Fibroblast of lung (primary cell): ENCODE results near the gene ATP9B. TPM values are rescaled to one million over a fixed set of nuclear protein-coding genes. Genes with fewer than 3 reads are reported as not detected.

Experiments used
- DNase-seq, 2 donors: peaks; one replicate each; pipeline versions ENCODE4 v3.0.0 to v3.0.0-alpha.2; 2010; ENCODE audit warnings: low read depth in 2 of 2
- H2AFZ ChIP-seq: 2 replicates; pipeline ENCODE4 v1.5.1; 2012; ENCODE audit warnings: low read length, control low read depth, inconsistent platforms
- H3K27ac ChIP-seq: 2 replicates; pipeline ENCODE4 v1.5.1; 2011; ENCODE audit warnings: low read length, control low read depth; ENCODE audit not compliant: insufficient read depth
- H3K27me3 ChIP-seq: 2 replicates; pipeline ENCODE4 v1.5.1; 2011; ENCODE audit warnings: mild to moderate bottlenecking, low read length; ENCODE audit not compliant: control insufficient read depth, insufficient read depth
- H3K36me3 ChIP-seq: 2 replicates; pipeline ENCODE4 v1.5.1; 2011; ENCODE audit warnings: low read length; ENCODE audit not compliant: control insufficient read depth, insufficient read depth
- H3K4me1 ChIP-seq: 2 replicates; pipeline ENCODE4 v1.5.1; 2011; ENCODE audit warnings: low read length; ENCODE audit not compliant: control insufficient read depth, insufficient read depth; ENCODE audit errors: extremely low read depth
- H3K4me2 ChIP-seq: 2 replicates; pipeline ENCODE4 v1.5.1; 2011; ENCODE audit warnings: low read length, control low read depth; ENCODE audit not compliant: insufficient read depth; ENCODE audit errors: extremely low read depth
- H3K4me3 ChIP-seq, 4 experiments: fragments of 200-600 bp in 1 of 4; sonication (generic) in 1 of 4; replicated peaks in 1 of 4; 2 replicates each; pipeline ENCODE4 v1.5.1; 2011 to 2016; ENCODE audit warnings: low read length in 4 of 4, low read depth in 3 of 4, mild to moderate bottlenecking in 3 of 4, control low read depth in 2 of 4, inconsistent platforms in 1 of 4, mixed read lengths in 1 of 4; ENCODE audit not compliant: insufficient read depth in 1 of 4; ENCODE audit errors: control extremely low read depth in 1 of 4
- H3K79me2 ChIP-seq: 2 replicates; pipeline ENCODE4 v1.5.1; 2012; ENCODE audit warnings: mild to moderate bottlenecking, low read length, inconsistent platforms; ENCODE audit not compliant: control insufficient read depth, insufficient read depth
- H3K9ac ChIP-seq: 2 replicates; pipeline ENCODE4 v1.5.1; 2011; ENCODE audit warnings: mild to moderate bottlenecking, low read length, control low read depth; ENCODE audit not compliant: insufficient read depth
- H3K9me3 ChIP-seq: 2 replicates; pipeline ENCODE4 v1.5.1; 2012; ENCODE audit warnings: low read depth, low read length; ENCODE audit not compliant: control insufficient read depth, insufficient read depth
- H4K20me1 ChIP-seq: 2 replicates; pipeline ENCODE4 v1.5.1; 2011; ENCODE audit warnings: low read length; ENCODE audit not compliant: control insufficient read depth, insufficient read depth; ENCODE audit errors: extremely low read depth
- CTCF ChIP-seq, 2 donors: IDR thresholded peaks in 1 of 2; conservative IDR thresholded peaks in 1 of 2; 1 replicate in 1 of 2; 2 replicates in 1 of 2; pipeline ENCODE4 v1.5.1; 2011 to 2012; ENCODE audit warnings: low read length in 2 of 2, control low read depth in 1 of 2, inconsistent platforms in 1 of 2, low read depth in 1 of 2, mild to moderate bottlenecking in 1 of 2
- EZH2 ChIP-seq: IDR thresholded peaks from 2 replicates; pipeline ENCODE4 v1.5.1; 2012; ENCODE audit warnings: low read length, control low read depth, mild to moderate bottlenecking; ENCODE audit errors: missing control alignments
- polyA plus RNA-seq, 2 donors: library from polyadenylated mRNA; depleted of rRNA in 1 of 2; stranded (reverse) in 1 of 2; unstranded in 1 of 2; fragments of >200 nt; gene quantifications; 2 replicates each; pipeline ENCODE4 v1.2.1, GENCODE V29; 2011 to 2012; ENCODE audit warnings: missing spikeins in 1 of 2
- total RNA-seq: library from RNA; depleted of rRNA; stranded (reverse); fragments of >200 nt; gene quantifications from 2 replicates; pipeline ENCODE4 v1.2.1, GENCODE V29; 2014

Gene ATP9B
- total and polyA plus RNA-seq, 2 donors (not counting 1 experiment from before 2014, with no cell fraction given): 11.2 to 27.7 TPM

- Histone ChIP-seq H3K27ac (no peak overlapping the region), H2AFZ (no peak overlapping the region), H4K20me1 (no peaks in the 10 kb centered on the region), H3K4me1 (no peaks in the 10 kb centered on the region), H3K9me3 (no peaks in the 10 kb centered on the region), H3K79me2 (no peaks in the 10 kb centered on the region), H3K9ac (no peak overlapping the region), H3K36me3 (no peaks in the 10 kb centered on the region), H3K4me2 (no peak overlapping the region), H3K27me3 (no peaks in the 10 kb centered on the region), H3K4me3 (no peak overlapping the region)
- no peak for TF ChIP-seq CTCF (conservative IDR thresholded peaks at IDR 0.05 in 1 of 2, IDR thresholded peaks at IDR 0.05 in 1 of 2; ENCODE audit: low read depth in 1 of 2, low read length in 2 of 2)
- no peak for TF ChIP-seq EZH2
- no peak for DNase-seq
These were observed 104.5 kb downstream of the ATP9B start for GRCh38 chr18:79173742-79174141.

- no peak overlapping the region for H3K27ac ChIP-seq
- DNase-seq: no peak
- no peaks in the 10 kb centered on the region for H4K20me1 ChIP-seq
- no peak overlapping the region for H3K4me3 ChIP-seq
- no peaks in the 10 kb centered on the region for H3K9me3 ChIP-seq
- no peaks in the 10 kb centered on the region for H3K27me3 ChIP-seq
- no peaks in the 10 kb centered on the region for H3K4me1 ChIP-seq
- H3K4me2 ChIP-seq: no peak overlapping the region
- H2AFZ ChIP-seq: no peak overlapping the region
- TF ChIP-seq EZH2 (no peak), CTCF (conservative IDR thresholded peaks at IDR 0.05 in 1 of 2, IDR thresholded peaks at IDR 0.05 in 1 of 2; ENCODE audit: low read depth in 1 of 2, low read length in 2 of 2) (no peak)
- no peak overlapping the region for H3K9ac ChIP-seq
- no peaks in the 10 kb centered on the region for H3K79me2 ChIP-seq
- no peaks in the 10 kb centered on the region for H3K36me3 ChIP-seq
These were observed 108.9 kb downstream of the ATP9B start for GRCh38 chr18:79178113-79178531.

- no peak for TF ChIP-seq CTCF (conservative IDR thresholded peaks at IDR 0.05 in 1 of 2, IDR thresholded peaks at IDR 0.05 in 1 of 2; ENCODE audit: low read depth in 1 of 2, low read length in 2 of 2)
- TF ChIP-seq EZH2: no peak
- Histone ChIP-seq H4K20me1 (no peaks in the 10 kb centered on the region), H3K27me3 (no peaks in the 10 kb centered on the region), H3K4me2 (no peak overlapping the region), H3K4me3 (no peak overlapping the region), H3K4me1 (no peaks in the 10 kb centered on the region), H3K27ac (no peak overlapping the region), H3K9ac (no peak overlapping the region), H2AFZ (no peak overlapping the region), H3K36me3 (no peaks in the 10 kb centered on the region), H3K79me2 (no peaks in the 10 kb centered on the region), H3K9me3 (no peaks in the 10 kb centered on the region)
- DNase-seq: no peak
These were observed 113.0 kb downstream of the ATP9B start for GRCh38 chr18:79182047-79182713.
